Thymus (tissue), 11 donors: ENCODE data around the gene SLC6A18. TPM values are rescaled to one million over a fixed set of nuclear protein-coding genes. Genes with fewer than 3 reads are reported as not detected.
"Not testable (repeated sequence)": the region's sequence is repeated elsewhere in the genome, so short reads cannot be mapped to it uniquely, and the experiment has no call there.

ENCODE experiments used
- DNase-seq, 9 donors: peaks; one replicate each; pipeline ENCODE4 v3.0.0-alpha.2; 2013; ENCODE audit warnings: low spot score in 9 of 9, low read depth in 6 of 9, missing footprints in 1 of 9
- H3K27ac ChIP-seq, 2 donors: one replicate each; pipeline ENCODE4 v1.5.1; 2013; ENCODE audit warnings: control low read depth in 1 of 2, low read depth in 1 of 2, low read length in 1 of 2, mild to moderate bottlenecking in 1 of 2, moderate library complexity in 1 of 2
- H3K27me3 ChIP-seq, 2 donors: one replicate each; pipeline ENCODE4 v1.5.1; 2013; ENCODE audit warnings: low read length in 1 of 2; ENCODE audit not compliant: control insufficient read depth in 2 of 2, insufficient read depth in 1 of 2
- H3K36me3 ChIP-seq, 2 donors: one replicate each; pipeline ENCODE4 v1.5.1; 2013; ENCODE audit warnings: low read length in 1 of 2, mild to moderate bottlenecking in 1 of 2, moderate library complexity in 1 of 2; ENCODE audit not compliant: control insufficient read depth in 2 of 2, insufficient read depth in 2 of 2
- H3K4me1 ChIP-seq, 2 donors: one replicate each; pipeline ENCODE4 v1.5.1; 2013; ENCODE audit warnings: low read length in 2 of 2; ENCODE audit not compliant: control insufficient read depth in 2 of 2, insufficient read depth in 2 of 2
- H3K4me3 ChIP-seq, 2 donors: one replicate each; pipeline ENCODE4 v1.5.1; 2013; ENCODE audit warnings: low read length in 2 of 2, control low read depth in 1 of 2, mild to moderate bottlenecking in 1 of 2
- H3K9me3 ChIP-seq, 2 donors: one replicate each; pipeline ENCODE4 v1.5.1; 2013; ENCODE audit warnings: low read length in 1 of 2, mild to moderate bottlenecking in 1 of 2; ENCODE audit not compliant: control insufficient read depth in 2 of 2, insufficient read depth in 1 of 2
- WGBS: extraction: QIAGEN DNeasy Blood & Tissue Kit; methylation state at CpG from one replicate; pipeline ENCODE4 v1.1.7; 2013; 5-methylcytosine and 5-hydroxymethylcytosine counted together
- polyA plus RNA-seq: library from polyadenylated mRNA; stranded (reverse); fragments of 200-250 nt; gene quantifications from one replicate; pipeline ENCODE4 v1.2.3, GENCODE V29; 2013
- total RNA-seq: library from RNA; stranded (reverse); fragments of 120-200 nt; gene quantifications from one replicate; pipeline ENCODE4 v1.2.4, GENCODE V29; 2013
- donor health status: healthy.

Gene SLC6A18
- total and polyA plus RNA-seq, 2 donors: 0.05 TPM; not detected in 1

DNA sequence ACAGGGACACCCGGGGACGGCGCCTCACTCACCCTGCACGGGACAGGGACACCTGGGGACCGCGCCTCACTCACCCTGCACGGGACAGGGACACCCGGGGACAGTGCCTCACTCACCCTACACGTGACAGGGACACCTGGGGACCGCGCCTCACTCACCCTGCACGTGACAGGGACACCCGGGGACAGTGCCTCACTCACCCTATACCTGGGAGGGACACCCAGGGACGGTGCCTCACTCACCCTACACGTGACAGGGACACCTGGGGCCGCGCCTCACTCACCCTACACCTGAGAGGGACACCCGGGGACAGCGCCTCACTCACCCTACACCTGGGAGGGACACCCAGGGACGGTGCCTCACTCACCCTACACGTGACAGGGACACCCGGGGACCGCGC is 65.8 kb downstream of the SLC6A18 start:
- peaks cover 11 to 12% of the 10 kb centered on the region in 2 donors for H3K36me3 ChIP-seq
- not testable (repeated sequence) for DNase-seq, H3K27me3 ChIP-seq, H3K4me3 ChIP-seq, H3K27ac ChIP-seq
- peaks cover 4 to 30% of the 10 kb centered on the region in 2 donors for H3K9me3 ChIP-seq
- 91% methylated on average over 24 of the region's 24 CpGs for WGBS
- peaks cover 24 to 40% of the 10 kb centered on the region in 2 donors for H3K4me1 ChIP-seq

DNA sequence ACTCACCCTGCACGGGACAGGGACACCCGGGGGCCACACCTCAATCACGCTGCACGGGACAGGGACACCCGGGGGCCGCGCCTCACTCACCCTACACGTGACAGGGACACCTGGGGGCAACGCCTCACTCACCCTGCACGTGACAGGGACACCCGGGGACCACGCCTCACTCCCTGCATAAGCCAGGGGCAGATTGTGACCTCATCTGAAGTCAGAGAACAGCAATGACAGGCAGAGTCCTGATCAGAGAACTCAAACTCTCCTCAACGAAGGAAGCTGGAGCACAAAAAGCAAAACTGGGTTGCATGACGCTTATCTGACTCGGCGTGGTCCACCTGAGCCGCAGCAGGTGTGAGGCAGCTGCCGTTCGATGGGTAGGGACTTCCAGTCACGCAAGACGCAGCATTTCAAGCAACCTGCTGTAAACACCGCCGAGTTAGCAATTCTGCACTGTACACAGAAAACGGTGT is 66.5 kb downstream of the SLC6A18 start:
- peak overlapping the region in 1 of 2 donors; percentile 81 for H3K27ac ChIP-seq
- no peak overlapping the region for H3K4me3 ChIP-seq
- peaks cover 0 to 7% of the 10 kb centered on the region in 2 donors for H3K27me3 ChIP-seq
- peaks cover 24 to 46% of the 10 kb centered on the region in 2 donors for H3K4me1 ChIP-seq
- H3K36me3 ChIP-seq: peaks cover 8 to 9% of the 10 kb centered on the region in 2 donors
- 83% methylated on average over 24 of the region's 24 CpGs for WGBS
- H3K9me3 ChIP-seq: peaks cover 4 to 33% of the 10 kb centered on the region in 2 donors
- DNase-seq: peak in 6 of 9 donors; percentile 36 to 78 (median 62)

DNA sequence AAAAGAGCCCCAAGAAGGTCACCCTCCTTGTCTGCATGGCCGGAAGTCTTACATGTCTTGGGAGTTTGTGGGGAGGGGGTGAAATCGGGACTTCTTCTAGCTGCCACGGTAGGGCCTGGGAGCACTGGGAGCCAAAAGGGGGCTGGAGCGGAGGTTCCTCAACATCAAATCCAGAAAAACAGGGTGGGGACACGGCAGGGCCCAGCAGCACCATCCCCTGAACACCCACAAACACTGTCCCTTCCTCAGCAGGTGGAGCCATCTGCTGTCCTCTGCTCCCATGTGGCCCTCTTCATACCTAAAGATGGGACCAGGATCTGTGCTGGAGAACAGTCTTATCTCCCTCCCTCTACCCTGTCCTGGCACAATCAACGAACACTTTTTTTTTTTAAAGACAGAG is 67.0 kb downstream of the SLC6A18 start:
- no peak overlapping the region for H3K4me3 ChIP-seq
- H3K4me1 ChIP-seq: peaks cover 24 to 46% of the 10 kb centered on the region in 2 donors
- peaks cover 4 to 37% of the 10 kb centered on the region in 2 donors for H3K9me3 ChIP-seq
- no peak for DNase-seq
- WGBS: 84% methylated on average over 6 of the region's 6 CpGs
- peaks cover 8 to 9% of the 10 kb centered on the region in 2 donors for H3K36me3 ChIP-seq
- peak overlapping the region in 1 of 2 donors; percentile 81 for H3K27ac ChIP-seq
- peaks cover 0 to 7% of the 10 kb centered on the region in 2 donors for H3K27me3 ChIP-seq

DNA sequence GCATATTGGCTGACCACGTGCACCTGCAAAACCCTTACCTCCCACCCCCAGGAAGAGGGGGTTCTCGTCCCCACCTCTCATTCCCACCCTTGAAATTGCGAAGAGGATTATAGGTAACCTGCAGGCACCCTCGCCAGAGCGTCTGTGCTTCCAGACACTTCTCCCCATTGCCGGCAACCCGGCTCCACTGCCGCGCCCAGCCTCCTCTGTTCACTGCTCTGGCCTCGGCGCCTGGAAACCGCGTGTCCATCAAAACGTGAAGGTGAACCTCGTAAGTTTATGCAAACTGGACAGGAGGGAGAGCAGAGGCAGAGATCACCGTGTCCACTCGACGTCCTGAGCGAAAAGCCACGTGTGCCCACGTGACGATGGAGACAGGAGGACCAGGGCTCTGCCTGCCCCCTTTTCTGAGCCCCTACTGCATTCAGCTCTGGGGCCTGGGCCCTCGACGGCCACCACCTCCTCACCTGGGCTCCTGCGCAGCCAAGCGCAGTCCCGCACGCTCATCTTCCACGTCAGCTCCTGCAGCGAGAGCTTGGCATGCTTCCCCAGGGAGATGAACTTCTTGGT is 67.8 kb downstream of the SLC6A18 start:
- H3K27me3 ChIP-seq: peaks cover 0 to 7% of the 10 kb centered on the region in 2 donors
- H3K9me3 ChIP-seq: peaks cover 4 to 44% of the 10 kb centered on the region in 2 donors
- no peak overlapping the region for H3K27ac ChIP-seq
- no peak for DNase-seq
- H3K4me1 ChIP-seq: peaks cover 24 to 46% of the 10 kb centered on the region in 2 donors
- H3K4me3 ChIP-seq: no peak overlapping the region
- 96% methylated on average over 30 of the region's 30 CpGs for WGBS
- peaks cover 8 to 9% of the 10 kb centered on the region in 2 donors for H3K36me3 ChIP-seq

DNA sequence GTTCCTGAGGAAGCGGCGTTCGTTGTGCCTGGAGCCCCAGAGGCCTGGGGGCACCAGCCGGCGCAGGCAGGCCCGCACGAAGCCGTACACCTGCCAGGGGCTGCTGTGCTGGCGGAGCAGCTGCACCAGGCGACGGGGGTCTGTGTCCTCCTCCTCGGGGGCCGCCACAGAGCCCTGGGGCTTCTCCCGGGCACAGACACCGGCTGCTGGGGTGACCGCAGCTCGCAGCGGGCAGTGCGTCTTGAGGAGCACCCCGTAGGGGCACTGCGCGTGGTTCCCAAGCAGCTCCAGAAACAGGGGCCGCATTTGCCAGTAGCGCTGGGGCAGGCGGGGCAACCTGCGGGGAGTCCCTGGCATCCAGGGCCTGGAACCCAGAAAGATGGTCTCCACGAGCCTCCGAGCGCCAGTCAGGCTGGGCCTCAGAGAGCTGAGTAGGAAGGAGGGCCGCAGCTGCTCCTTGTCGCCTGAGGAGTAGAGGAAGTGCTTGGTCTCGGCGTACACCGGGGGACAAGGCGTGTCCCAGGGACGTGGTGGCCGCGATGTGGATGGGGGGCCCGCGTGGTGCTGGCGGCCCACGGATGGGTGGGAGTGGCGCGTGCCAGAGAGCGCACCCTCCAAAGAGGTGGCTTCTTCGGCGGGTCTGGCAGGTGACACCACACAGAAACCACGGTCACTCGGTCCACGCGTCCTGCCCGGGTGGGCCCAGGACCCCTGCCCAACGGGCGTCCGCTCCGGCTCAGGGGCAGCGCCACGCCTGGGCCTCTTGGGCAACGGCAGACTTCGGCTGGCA is 68.4 kb downstream of the SLC6A18 start:
- no peak overlapping the region for H3K27ac ChIP-seq
- H3K4me3 ChIP-seq: no peak overlapping the region
- peaks cover 24 to 46% of the 10 kb centered on the region in 2 donors for H3K4me1 ChIP-seq
- no peak for DNase-seq
- WGBS: 97% methylated on average over 60 of the region's 60 CpGs
- H3K36me3 ChIP-seq: peaks cover 4 to 6% of the 10 kb centered on the region in 2 donors
- peaks cover 0 to 7% of the 10 kb centered on the region in 2 donors for H3K27me3 ChIP-seq
- H3K9me3 ChIP-seq: peaks cover 3 to 44% of the 10 kb centered on the region in 2 donors

DNA sequence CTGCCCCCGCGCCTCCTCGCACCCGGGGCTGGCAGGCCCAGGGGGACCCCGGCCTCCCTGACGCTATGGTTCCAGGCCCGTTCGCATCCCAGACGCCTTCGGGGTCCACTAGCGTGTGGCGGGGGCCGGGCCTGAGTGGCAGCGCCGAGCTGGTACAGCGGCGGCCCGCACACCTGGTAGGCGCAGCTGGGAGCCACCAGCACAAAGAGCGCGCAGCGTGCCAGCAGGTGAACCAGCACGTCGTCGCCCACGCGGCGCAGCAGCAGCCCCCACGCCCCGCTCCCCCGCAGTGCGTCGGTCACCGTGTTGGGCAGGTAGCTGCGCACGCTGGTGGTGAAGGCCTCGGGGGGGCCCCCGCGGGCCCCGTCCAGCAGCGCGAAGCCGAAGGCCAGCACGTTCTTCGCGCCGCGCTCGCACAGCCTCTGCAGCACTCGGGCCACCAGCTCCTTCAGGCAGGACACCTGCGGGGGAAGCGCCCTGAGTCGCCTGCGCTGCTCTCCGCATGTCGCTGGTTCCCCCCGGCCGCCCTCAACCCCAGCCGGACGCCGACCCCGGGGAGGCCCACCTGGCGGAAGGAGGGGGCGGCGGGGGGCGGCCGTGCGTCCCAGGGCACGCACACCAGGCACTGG is 69.1 kb downstream of the SLC6A18 start:
- DNase-seq: no peak
- Histone ChIP-seq H3K4me3 (peak overlapping the region; percentile 10 to 58), H3K36me3 (peaks cover 0 to 2% of the 10 kb centered on the region in 2 donors), H3K4me1 (peaks cover 24 to 46% of the 10 kb centered on the region in 2 donors), H3K27ac (no peak overlapping the region), H3K9me3 (peaks cover 0 to 42% of the 10 kb centered on the region in 2 donors), H3K27me3 (peaks cover 0 to 7% of the 10 kb centered on the region in 2 donors)
- WGBS: 40% methylated on average over 69 of the region's 69 CpGs

DNA sequence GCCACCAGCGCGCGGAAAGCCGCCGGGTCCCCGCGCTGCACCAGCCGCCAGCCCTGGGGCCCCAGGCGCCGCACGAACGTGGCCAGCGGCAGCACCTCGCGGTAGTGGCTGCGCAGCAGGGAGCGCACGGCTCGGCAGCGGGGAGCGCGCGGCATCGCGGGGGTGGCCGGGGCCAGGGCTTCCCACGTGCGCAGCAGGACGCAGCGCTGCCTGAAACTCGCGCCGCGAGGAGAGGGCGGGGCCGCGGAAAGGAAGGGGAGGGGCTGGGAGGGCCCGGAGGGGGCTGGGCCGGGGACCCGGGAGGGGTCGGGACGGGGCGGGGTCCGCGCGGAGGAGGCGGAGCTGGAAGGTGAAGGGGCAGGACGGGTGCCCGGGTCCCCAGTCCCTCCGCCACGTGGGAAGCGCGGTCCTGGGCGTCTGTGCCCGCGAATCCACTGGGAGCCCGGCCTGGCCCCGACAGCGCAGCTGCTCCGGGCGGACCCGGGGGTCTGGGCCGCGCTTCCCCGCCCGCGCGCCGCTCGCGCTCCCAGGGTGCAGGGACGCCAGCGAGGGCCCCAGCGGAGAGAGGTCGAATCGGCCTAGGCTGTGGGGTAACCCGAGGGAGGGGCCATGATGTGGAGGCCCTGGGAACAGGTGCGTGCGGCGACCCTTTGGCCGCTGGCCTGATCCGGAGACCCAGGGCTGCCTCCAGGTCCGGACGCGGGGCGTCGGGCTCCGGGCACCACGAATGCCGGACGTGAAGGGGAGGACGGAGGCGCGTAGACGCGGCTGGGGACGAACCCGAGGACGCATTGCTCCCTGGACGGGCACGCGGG is 69.9 kb downstream of the SLC6A18 start, which contains the start of gene TERT:
Gene TERT, minus strand, starts transcription at position 234 of the 815 bp plus-strand sequence. Its CDS starts 79 bp downstream, at position 155.
- peak within 1 kb of the TSS in 1 of 2 donors; percentile 4 for H3K27ac ChIP-seq
- H3K36me3 ChIP-seq: peaks cover 0 to 2% of the 10 kb centered on the region in 2 donors
- H3K4me1 ChIP-seq: peaks cover 26 to 52% of the 10 kb centered on the region in 2 donors
- peaks cover 0 to 7% of the 10 kb centered on the region in 2 donors for H3K27me3 ChIP-seq
- peak in 8 of 9 donors; percentile 68 to 91 (median 80) for DNase-seq
- 7% methylated on average over 102 of the region's 102 CpGs for WGBS
- H3K4me3 ChIP-seq: peak within 1 kb of the TSS; percentile 47 to 58
- peaks cover 0 to 46% of the 10 kb centered on the region in 2 donors for H3K9me3 ChIP-seq

DNA sequence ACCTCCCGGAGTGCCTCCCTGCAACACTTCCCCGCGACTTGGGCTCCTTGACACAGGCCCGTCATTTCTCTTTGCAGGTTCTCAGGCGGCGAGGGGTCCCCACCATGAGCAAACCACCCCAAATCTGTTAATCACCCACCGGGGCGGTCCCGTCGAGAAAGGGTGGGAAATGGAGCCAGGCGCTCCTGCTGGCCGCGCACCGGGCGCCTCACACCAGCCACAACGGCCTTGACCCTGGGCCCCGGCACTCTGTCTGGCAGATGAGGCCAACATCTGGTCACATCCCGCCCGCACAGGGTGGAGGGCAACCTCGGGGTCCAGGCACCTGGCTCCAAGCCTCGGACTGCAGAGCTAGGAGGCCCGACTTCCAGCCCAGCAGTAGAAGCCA is 70.5 kb downstream of the SLC6A18 start:
- H3K4me3 ChIP-seq: peak overlapping the region; percentile 47 to 58

More for the DNA sequence above, 70.5 kb downstream of the SLC6A18 start:
- H3K36me3 ChIP-seq: peaks cover 0 to 2% of the 10 kb centered on the region in 2 donors
- H3K4me1 ChIP-seq: peaks cover 26 to 54% of the 10 kb centered on the region in 2 donors
- no peak for DNase-seq
- peaks cover 0 to 46% of the 10 kb centered on the region in 2 donors for H3K9me3 ChIP-seq
- H3K27ac ChIP-seq: peak overlapping the region in 1 of 2 donors; percentile 4
- WGBS: 79% methylated on average over 22 of the region's 22 CpGs
- H3K27me3 ChIP-seq: peaks cover 0 to 7% of the 10 kb centered on the region in 2 donors
